Gastrocnemius medialis (tissue), 4 donors: ENCODE data around the gene ADPRH.

Experiments used
- CTCF ChIP-seq, 5 experiments: fragments of 450-650 bp in 3 of 5; fragments of 200-600 bp in 2 of 5; sonication (generic) in 2 of 5; IDR thresholded peaks in 4 of 5; conservative IDR thresholded peaks in 1 of 5; 1 replicate in 4 of 5; 2 replicates in 1 of 5; pipeline ENCODE4 v1.5.1; 2016 to 2019; ENCODE audit warnings: antibody characterized with exemption in 5 of 5, mild to moderate bottlenecking in 3 of 5, moderate library complexity in 3 of 5
- POLR2A ChIP-seq, 2 donors: fragments of 450-650 bp; IDR thresholded peaks; one replicate each; pipeline ENCODE4 v1.6.1; 2017; ENCODE audit warnings: antibody characterized with exemption in 2 of 2, mild to moderate bottlenecking in 2 of 2, moderate library complexity in 2 of 2

DNA sequence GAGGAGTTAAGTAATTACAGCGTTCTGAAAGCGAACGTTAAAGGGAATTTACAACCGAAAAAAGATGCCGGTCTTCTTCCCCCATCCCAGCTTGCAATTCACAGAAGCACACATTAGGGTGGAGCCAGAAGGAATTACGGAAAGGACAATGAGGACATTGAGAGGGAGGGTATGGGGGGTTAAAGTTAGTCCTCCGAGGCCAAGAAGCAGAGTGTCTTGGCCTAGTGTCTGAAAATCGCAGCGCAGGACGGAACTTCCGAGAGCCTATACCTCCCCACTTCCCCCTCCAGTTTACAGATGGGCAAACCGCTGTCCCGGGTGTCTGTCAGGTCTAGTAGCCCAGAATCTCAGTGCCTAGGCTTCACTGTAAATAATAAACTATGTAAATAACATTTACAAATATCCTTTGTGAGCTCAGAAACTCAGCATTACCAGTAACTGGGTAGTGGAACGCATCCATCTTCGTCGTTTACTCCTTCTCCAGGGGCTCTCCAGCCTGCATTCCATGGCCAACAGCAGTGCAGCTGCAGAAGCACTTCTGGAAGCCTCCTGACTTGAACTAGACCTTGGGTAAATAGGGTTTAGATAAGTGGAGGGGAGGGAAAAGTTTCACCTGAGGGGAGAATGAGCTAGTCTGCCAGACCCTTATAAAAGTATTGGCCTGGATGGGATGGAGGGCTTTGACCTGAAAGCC, 922 bp downstream of the ADPRH start:
- TF ChIP-seq POLR2A (IDR thresholded peaks at IDR 0.05) (no peak), CTCF (IDR thresholded peaks at IDR 0.05 in 4 of 5, conservative IDR thresholded peaks at IDR 0.05 in 1 of 5) (peak in 2 of 5 experiments; percentile 16 to 23)
